Brain microvascular endothelial cell (primary cell): ENCODE measurements around the gene MISP.

Experiments
- DNase-seq: peaks from one replicate; pipeline ENCODE4 v3.0.0-alpha.2; 2020
- H3K27ac ChIP-seq: fragments of 250-450 bp; sonication (Bioruptor Pico); 2 replicates; pipeline ENCODE4 v1.5.1; 2020; ENCODE audit warnings: mild to moderate bottlenecking, moderate library complexity
- H3K27me3 ChIP-seq: fragments of 250-450 bp; sonication (Bioruptor Pico); replicated peaks from 2 replicates; pipeline ENCODE4 v1.5.1; 2020; ENCODE audit warnings: mild to moderate bottlenecking
- H3K36me3 ChIP-seq: fragments of 250-450 bp; sonication (Bioruptor Pico); replicated peaks from 2 replicates; pipeline ENCODE4 v1.5.1; 2020; ENCODE audit warnings: mild to moderate bottlenecking
- H3K4me3 ChIP-seq: 2 replicates; pipeline ENCODE4 v1.5.1; 2011; ENCODE audit warnings: low read depth, mild to moderate bottlenecking, control low read depth, low read length, moderate library complexity
- CTCF ChIP-seq: IDR thresholded peaks from 2 replicates; pipeline ENCODE4 v1.5.1; 2011; ENCODE audit warnings: low read depth, mild to moderate bottlenecking, moderate library complexity, low read length, control low read depth, inconsistent platforms; ENCODE audit errors: missing control alignments
- in situ Hi-C: cut with HindIII; loops from 2 replicates; pipeline ENCODE4 v1.10.0; 2017; ENCODE audit warnings: low sequenced_read_pairs, low pct_ligation_motif_present

Gene MISP

GRCh38 chr19:788983-789700 is 38.2 kb downstream of the MISP start:
- H3K27ac ChIP-seq = no peak overlapping the region
- in situ Hi-C loops = no loop called here
- no peaks in the 10 kb centered on the region for H3K27me3 ChIP-seq
- DNase-seq = no peak
- no peaks in the 10 kb centered on the region for H3K36me3 ChIP-seq
- H3K4me3 ChIP-seq = no peak overlapping the region
- no peak for TF ChIP-seq CTCF

GRCh38 chr19:789701-790060 is 38.8 kb downstream of the MISP start:
- Histone ChIP-seq H3K27me3 (no peaks in the 10 kb centered on the region), H3K36me3 (no peaks in the 10 kb centered on the region), H3K4me3 (no peak overlapping the region), H3K27ac (no peak overlapping the region)
- TF ChIP-seq CTCF = no peak
- DNase-seq = no peak
- in situ Hi-C loops = no loop called here

GRCh38 chr19:791007-791566 is 40.2 kb downstream of the MISP start:
- Histone ChIP-seq H3K27ac (no peak overlapping the region), H3K27me3 (no peaks in the 10 kb centered on the region), H3K36me3 (no peaks in the 10 kb centered on the region), H3K4me3 (no peak overlapping the region)
- TF ChIP-seq CTCF = no peak
- DNase-seq = no peak
- in situ Hi-C loops = no loop called here

GRCh38 chr19:791567-792305 is 40.8 kb downstream of the MISP start:
- in situ Hi-C loops = no loop called here

GRCh38 chr19:792306-792885 is 41.5 kb downstream of the MISP start:
- in situ Hi-C loops = no loop called here
- no peaks in the 10 kb centered on the region for H3K36me3 ChIP-seq
- no peak for DNase-seq
- no peak overlapping the region for H3K27ac ChIP-seq
- no peaks in the 10 kb centered on the region for H3K27me3 ChIP-seq
- no peak overlapping the region for H3K4me3 ChIP-seq
- no peak for TF ChIP-seq CTCF

More at GRCh38 chr19:791567-792305, 40.8 kb downstream of the MISP start:
- H3K36me3 ChIP-seq = no peaks in the 10 kb centered on the region
- H3K27ac ChIP-seq = no peak overlapping the region
- no peak overlapping the region for H3K4me3 ChIP-seq
- H3K27me3 ChIP-seq = no peaks in the 10 kb centered on the region
- no peak for DNase-seq
- no peak for TF ChIP-seq CTCF
